ENCODE data around the gene SALL4. TPM values are rescaled to one million over a fixed set of nuclear protein-coding genes. Genes with fewer than 3 reads are reported as not detected.

Gene SALL4
- total and polyA plus RNA-seq, 2 donors (not counting 3 experiments of a cell fraction or from before 2014, with no cell fraction given): 1.3 to 1.9 TPM

- ChIA-PET POLR2A (no interaction called here), CTCF (interaction anchor here (0.7 to 2.5 kb wide), 39 partner anchors 9 to 284 kb away, joined by 3 to 64 read pairs (median 4); no protein-coding TSS in a partner anchor)
- no peak overlapping the region for H3K27ac ChIP-seq (ENCODE audit: insufficient read depth, low read depth, low read length)
- no TSS peak for BruUV-seq (replicated peaks)
- H3K9me1 ChIP-seq (replicated peaks; ENCODE audit: control insufficient read depth, extremely low read depth, insufficient read depth, low read length): peaks cover 2% of the 10 kb centered on the region
- FAIRE-seq (peak; percentile 66), DNase-seq (ENCODE audit: low read depth, low spot score) (peak; percentile 62)
- no peaks in the 10 kb centered on the region for H3K9me3 ChIP-seq (replicated peaks; ENCODE audit: control insufficient read depth, insufficient read depth, low read length)
- dilution Hi-C loops (cut with MboI; ENCODE audit: extremely low pct_ligation_motif_present, low sequenced_read_pairs): no loop called here
- H3K36me3 ChIP-seq (ENCODE audit: control insufficient read depth in 2 of 2, extremely low read depth in 1 of 2, insufficient read depth in 2 of 2, low read length in 2 of 2): no peaks in the 10 kb centered on the region
- peaks cover 10 to 30% of the 10 kb centered on the region in 2 experiments for H3K27me3 ChIP-seq (ENCODE audit: control insufficient read depth in 2 of 2, insufficient read depth in 2 of 2, low read length in 2 of 2)
- TF ChIP-seq JUN (IDR thresholded peaks at IDR 0.05; ENCODE audit: borderline replicate concordance, insufficient read depth, insufficient read length, low read depth): no peak
- TF ChIP-seq EZH2 (IDR thresholded peaks at IDR 0.05; ENCODE audit: borderline replicate concordance, low read depth, low read length, severe bottlenecking): no peak
- no peak for TF ChIP-seq MYC (IDR thresholded peaks at IDR 0.05; ENCODE audit: low read depth, low read length)
- TF ChIP-seq CTCF (IDR thresholded peaks at IDR 0.05; ENCODE audit: extremely low read depth in 1 of 2, insufficient read depth in 1 of 2, low read depth in 1 of 2, low read length in 2 of 2): peak; percentile 95 to 99
- no peak for TF ChIP-seq GATA2 (IDR thresholded peaks at IDR 0.05; ENCODE audit: insufficient read depth, insufficient read length, low read depth, low read length)
- TF ChIP-seq POLR2AphosphoS5 (IDR thresholded peaks at IDR 0.05; ENCODE audit: insufficient read depth, low read depth, low read length): no peak
- TF ChIP-seq FOS (IDR thresholded peaks at IDR 0.05; ENCODE audit: borderline replicate concordance, insufficient read depth, low read length): no peak
- intact Hi-C loops (cut with micrococcal nuclease): loop anchor here (1.0 to 5.0 kb wide), 7 partner anchors 103 to 283 kb away; no protein-coding TSS in a partner anchor
- peak overlapping the region; percentile 71 for H3K9ac ChIP-seq (replicated peaks; ENCODE audit: extremely low read depth, insufficient read depth, low read length)
- H3K79me2 ChIP-seq (ENCODE audit: control insufficient read depth, insufficient read depth, low read length): no peaks in the 10 kb centered on the region
- H4K20me1 ChIP-seq (replicated peaks; ENCODE audit: control insufficient read depth, extremely low read depth, insufficient read depth, low read length): no peaks in the 10 kb centered on the region
- peak overlapping the region; percentile 99 for H2AFZ ChIP-seq (ENCODE audit: low read depth, low read length)
- peak overlapping the region; percentile 89 for H3K4me2 ChIP-seq (ENCODE audit: insufficient read depth, low read length)
- peak overlapping the region; percentile 49 to 80 (median 78) for H3K4me3 ChIP-seq (replicated peaks in 1 of 3; ENCODE audit: insufficient read depth in 1 of 3, low read depth in 1 of 3, low read length in 3 of 3)
- peaks cover 14% of the 10 kb centered on the region for H3K4me1 ChIP-seq (ENCODE audit: control insufficient read depth, extremely low read depth, insufficient read depth, low read length)
Measured at GRCh38 chr20:51800060-51800871, 2.1 kb downstream of the SALL4 start.

All from endothelial cell of umbilical vein (primary cell).